ENCODE measurements around the gene ZNF823.

DNA sequence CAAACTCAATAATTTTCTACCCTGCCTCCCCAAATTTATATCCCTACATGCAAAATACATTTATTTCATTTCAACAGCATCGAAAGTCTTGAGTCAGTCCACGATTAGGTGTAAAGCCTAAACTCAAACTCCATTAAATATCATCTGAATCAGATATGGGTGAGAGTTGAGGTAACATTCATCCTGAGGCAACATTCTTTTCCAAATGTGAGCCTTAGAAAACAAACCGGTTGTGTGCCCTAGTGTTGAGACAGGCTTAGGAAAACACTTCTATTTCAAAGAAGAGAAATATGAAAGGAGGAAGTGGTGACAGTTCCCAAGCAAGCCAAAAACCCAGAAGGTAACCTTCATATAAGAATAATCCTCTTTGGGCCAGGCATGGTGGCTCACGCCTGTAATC lies 15.9 kb upstream of the ZNF823 start:
- TF ChIP-seq MYC (IDR thresholded peaks at IDR 0.05; ENCODE audit: low read depth, low read length) (no peak), EZH2 (IDR thresholded peaks at IDR 0.05; ENCODE audit: borderline replicate concordance, low read depth, low read length, severe bottlenecking) (no peak), POLR2A (IDR thresholded peaks at IDR 0.05; ENCODE audit: low read depth, low read length) (no peak), JUN (IDR thresholded peaks at IDR 0.05; ENCODE audit: borderline replicate concordance, insufficient read depth, insufficient read length, low read depth) (no peak), POLR2AphosphoS5 (IDR thresholded peaks at IDR 0.05; ENCODE audit: insufficient read depth, low read depth, low read length) (no peak), FOS (IDR thresholded peaks at IDR 0.05; ENCODE audit: borderline replicate concordance, insufficient read depth, low read length) (no peak)
- TF ChIP-seq, protein P1, sequence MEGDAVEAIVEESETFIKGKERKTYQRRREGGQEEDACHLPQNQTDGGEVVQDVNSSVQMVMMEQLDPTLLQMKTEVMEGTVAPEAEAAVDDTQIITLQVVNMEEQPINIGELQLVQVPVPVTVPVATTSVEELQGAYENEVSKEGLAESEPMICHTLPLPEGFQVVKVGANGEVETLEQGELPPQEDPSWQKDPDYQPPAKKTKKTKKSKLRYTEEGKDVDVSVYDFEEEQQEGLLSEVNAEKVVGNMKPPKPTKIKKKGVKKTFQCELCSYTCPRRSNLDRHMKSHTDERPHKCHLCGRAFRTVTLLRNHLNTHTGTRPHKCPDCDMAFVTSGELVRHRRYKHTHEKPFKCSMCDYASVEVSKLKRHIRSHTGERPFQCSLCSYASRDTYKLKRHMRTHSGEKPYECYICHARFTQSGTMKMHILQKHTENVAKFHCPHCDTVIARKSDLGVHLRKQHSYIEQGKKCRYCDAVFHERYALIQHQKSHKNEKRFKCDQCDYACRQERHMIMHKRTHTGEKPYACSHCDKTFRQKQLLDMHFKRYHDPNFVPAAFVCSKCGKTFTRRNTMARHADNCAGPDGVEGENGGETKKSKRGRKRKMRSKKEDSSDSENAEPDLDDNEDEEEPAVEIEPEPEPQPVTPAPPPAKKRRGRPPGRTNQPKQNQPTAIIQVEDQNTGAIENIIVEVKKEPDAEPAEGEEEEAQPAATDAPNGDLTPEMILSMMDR (IDR thresholded peaks at IDR 0.05; ENCODE audit: extremely low read depth in 1 of 2, insufficient read depth in 1 of 2, low read depth in 1 of 2, low read length in 2 of 2): no peak
- TF ChIP-seq, protein P2, sequence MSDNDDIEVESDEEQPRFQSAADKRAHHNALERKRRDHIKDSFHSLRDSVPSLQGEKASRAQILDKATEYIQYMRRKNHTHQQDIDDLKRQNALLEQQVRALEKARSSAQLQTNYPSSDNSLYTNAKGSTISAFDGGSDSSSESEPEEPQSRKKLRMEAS (IDR thresholded peaks at IDR 0.05; ENCODE audit: insufficient read depth, insufficient read length): no peak

All from endothelial cell of umbilical vein (primary cell).